ENCODE measurements around the gene TRIM46.
"Not testable (repeated sequence)": the region's sequence is repeated elsewhere in the genome, so short reads cannot be mapped to it uniquely, and the experiment has no call there.

DNA sequence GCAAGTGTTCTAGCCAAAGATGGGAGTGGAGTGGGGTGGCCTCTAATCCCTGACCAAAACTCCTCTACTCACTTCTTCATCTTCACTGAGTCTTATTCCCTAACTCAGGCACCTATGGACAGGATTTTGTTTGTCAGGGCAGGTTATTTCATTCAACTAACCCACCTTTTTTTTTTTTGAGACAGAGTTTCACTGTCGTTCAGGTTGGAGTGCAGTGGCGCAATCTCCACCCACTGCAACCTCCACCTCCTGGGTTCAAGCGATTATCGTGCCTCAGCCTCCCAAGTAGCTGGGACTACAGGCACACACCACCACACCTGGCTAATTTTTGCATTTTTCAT is 5.6 kb upstream of the TRIM46 start:
- not testable (repeated sequence) for TF ChIP-seq EP300, POLR2A (IDR thresholded peaks at IDR 0.05)
